Activated CD8-positive, alpha-beta memory T cell treated with anti-CD3 and anti-CD28 coated beads, Interleukin-2, amount 50 U/mL, for 48 hours (primary cell): Measurements from ENCODE around the gene CCDC174.

Experiments used
- DNase-seq: peaks from one replicate; pipeline ENCODE4 v3.0.0-alpha.2; 2020

The CCDC174 gene

DNA sequence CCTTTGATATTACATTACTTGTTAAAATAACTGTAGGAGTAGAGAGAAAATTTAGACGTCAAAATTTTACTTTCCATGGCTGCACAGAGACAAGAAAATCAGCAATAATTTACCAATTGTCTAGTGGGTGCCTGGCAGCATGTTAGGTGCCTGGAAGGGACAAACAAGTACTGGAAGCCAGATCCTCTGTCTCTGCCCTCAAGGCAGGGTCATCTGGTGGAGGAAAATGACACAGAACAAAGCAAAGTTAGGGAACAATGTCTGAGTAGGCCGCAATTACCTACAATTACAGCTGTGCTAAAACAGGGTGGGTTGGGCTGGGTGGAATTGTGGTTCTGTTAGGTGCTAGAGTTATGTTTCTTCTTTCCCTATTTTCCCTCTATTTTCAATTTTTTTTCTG, 7.4 kb downstream of the CCDC174 start:
- no peak for DNase-seq

- no peak for DNase-seq
Measured at GRCh38 chr3:14660942-14661341, 9.4 kb downstream of the CCDC174 start.

- DNase-seq = no peak
Measured at GRCh38 chr3:14663396-14664135, 12.0 kb downstream of the CCDC174 start.

- DNase-seq = no peak
Measured at GRCh38 chr3:14664170-14664569, 12.6 kb downstream of the CCDC174 start.

DNA sequence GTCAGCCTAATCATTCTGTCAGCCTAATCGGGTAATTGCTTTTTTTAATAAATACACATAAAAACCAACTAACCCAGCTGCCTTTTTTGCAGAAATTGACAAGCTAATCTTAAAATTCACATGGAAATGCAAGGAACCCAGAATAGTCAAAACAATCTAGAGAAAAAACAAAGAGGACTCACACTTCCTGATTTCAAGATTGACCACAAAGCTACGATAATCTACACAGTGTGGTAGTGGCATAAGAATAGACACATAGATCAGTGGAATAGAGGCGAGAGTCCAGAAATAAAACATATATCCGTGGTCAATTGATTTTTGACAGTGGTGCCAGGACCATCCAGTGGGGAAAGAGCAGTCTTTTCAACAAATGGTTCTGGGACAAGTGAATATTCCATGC, 21.0 kb downstream of the CCDC174 start:
- no peak for DNase-seq

DNA sequence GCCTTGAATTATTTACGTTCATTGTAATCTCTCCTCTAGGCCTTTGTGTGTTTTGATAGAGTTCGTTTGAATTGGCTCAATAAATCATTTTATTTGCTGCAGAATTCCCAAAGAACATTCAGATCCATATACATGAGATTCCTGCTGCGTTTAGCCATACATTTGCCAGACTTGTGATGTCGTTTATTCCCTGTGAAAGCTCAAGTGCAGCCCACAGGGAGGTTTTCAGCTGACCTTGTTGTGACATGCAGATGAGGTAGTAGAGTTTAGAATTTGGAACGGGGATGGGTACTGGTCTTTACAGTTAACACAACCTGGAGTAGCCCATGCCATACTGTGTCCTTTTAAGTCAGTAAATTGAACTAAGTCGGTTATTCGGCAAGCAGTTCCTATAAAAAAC, 23.3 kb downstream of the CCDC174 start, which contains the start of gene C3orf20:
Gene C3orf20 (plus strand): TSS at position 301 of the 400 bp plus-strand sequence. CDS start 7,573 bp downstream, outside the sequence.
- no peak for DNase-seq

DNA sequence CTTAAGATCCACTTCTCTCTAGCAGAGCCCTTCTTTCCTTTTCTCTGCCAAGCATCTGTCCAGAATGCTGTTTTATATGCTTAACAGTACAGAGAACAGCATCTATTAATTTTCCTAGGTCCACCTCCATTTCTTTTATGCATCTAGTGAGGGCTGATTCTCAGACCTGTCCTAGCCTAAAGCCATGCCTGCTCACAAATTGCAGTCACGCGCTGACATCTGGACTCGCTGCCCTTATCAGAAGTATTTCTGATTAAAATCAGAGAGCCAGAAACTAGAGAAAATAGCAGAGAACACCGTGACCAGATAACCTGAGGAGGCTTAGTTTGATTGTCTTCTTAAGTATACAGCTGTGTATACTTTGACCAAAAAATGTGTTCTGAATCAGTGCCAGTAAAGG, 25.3 kb downstream of the CCDC174 start:
- no peak for DNase-seq

- no peak for DNase-seq
Measured at GRCh38 chr3:14678015-14678503, 26.5 kb downstream of the CCDC174 start.

DNA sequence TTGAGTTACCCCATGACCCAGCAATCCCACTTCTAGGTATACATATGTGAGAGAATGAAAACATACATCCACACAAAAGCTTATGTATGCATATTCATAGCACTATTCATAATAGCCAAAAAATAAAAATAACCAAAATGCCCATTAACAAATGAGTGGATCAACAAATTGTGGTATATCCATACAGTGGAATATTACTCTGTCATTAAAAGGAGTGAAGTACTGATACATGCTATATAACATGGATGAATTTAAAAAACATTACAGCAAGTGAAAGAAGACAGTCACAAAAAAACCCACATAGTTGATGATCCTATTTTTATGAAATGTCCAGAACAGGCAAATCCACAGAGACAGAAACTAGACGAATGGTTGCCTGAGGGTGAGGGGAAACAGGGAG, 28.6 kb downstream of the CCDC174 start:
- DNase-seq = no peak

DNA sequence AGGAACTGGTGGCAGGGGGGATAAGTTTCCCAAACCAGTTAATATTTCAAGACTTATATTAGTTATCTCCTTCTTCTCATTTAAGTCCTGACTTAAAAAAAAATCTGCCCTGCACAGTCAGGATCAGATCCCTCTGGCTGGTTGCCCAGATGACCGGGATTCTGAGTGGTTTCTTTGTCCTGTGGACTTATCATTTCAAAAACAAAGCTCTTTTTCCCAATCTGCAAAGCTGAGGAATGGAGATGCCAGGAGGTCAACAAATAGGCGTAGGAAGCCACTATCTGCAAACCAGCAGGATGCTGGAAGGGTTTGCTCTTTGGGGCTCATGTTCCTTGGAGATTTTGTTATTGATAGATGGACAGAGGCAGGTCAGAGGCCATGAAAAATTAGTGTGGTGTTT, 29.2 kb downstream of the CCDC174 start:
- no peak for DNase-seq

GRCh38 chr3:14684447-14684846, 32.9 kb downstream of the CCDC174 start:
- DNase-seq = no peak

GRCh38 chr3:14685179-14685578, 33.6 kb downstream of the CCDC174 start:
- no peak for DNase-seq

DNA sequence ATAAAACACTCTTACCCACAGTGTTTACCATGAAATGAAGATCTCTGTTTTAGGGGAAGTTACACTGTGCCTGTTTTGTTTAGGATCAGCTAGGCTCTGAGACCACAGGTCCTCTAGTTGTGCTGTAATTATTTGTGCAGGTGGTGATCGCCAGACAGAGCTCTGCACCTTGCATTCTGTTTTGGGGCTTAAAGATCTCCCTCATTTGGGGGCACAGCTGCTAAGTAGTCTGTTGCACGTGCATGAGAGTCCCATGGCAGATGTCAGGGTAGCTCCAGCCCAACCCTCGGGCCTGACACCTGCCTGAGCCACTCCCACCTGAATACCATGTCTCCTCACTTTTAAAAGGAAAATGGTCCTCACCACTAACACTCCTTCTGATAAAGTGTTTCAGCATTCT, 35.8 kb downstream of the CCDC174 start:
- no peak for DNase-seq

DNA sequence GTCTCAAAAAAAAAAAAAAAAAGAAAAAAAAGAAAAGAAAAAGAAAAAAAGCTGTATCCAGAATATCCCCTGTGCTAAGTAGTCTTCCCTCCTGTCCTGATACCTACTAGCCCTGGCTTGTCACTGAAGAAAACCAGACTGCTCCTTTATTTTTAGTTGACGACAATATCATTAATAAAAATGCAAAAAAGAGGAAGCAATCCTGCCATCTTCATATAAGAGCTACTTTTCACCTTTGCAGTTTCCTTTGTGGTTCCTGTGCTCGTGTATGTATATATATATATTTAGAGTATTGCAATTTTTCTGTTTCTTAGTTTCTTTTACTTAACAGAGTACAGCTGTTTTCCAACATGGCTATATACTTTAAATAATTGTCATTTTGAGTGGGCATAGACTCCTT, 37.0 kb downstream of the CCDC174 start:
- no peak for DNase-seq

GRCh38 chr3:14689247-14689980, 37.9 kb downstream of the CCDC174 start:
- no peak for DNase-seq

DNA sequence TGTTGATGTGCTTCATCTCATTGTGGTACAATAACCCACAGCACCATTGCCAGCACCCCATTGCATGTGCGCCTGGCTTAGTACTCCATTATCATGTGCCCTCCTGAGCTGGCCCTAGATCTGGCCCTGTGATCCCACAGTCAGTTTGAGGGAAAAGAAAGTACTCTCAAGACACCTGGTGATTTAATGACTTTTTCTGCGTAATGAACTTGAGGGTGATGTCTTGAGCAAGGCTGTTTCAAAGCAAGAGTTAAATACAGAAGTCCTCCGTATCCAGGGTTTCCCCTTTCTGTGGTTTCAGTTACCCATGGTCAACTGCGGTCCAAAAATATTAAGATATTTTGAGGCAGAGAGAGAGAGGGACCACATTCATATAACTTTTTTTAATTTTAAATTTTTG, 39.7 kb downstream of the CCDC174 start:
- DNase-seq = no peak

DNA sequence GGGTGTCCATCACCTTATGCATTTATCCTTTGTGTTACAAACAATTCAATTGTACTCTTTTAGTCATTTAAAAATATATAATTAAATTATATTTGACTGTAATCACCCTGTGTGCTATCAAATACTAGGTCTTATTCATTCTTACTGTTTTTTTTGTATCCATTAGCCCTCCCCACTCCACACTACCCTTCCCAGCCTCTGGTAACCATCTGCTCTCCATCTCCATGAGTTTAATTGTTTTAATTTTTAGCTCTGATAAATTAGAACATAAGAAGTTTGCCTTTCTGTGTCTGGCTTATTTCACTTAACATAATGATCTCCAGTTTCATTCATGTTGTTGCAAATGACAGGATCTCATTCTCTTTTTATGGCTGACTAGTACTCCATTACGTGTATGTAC, 40.2 kb downstream of the CCDC174 start:
- DNase-seq = no peak

DNA sequence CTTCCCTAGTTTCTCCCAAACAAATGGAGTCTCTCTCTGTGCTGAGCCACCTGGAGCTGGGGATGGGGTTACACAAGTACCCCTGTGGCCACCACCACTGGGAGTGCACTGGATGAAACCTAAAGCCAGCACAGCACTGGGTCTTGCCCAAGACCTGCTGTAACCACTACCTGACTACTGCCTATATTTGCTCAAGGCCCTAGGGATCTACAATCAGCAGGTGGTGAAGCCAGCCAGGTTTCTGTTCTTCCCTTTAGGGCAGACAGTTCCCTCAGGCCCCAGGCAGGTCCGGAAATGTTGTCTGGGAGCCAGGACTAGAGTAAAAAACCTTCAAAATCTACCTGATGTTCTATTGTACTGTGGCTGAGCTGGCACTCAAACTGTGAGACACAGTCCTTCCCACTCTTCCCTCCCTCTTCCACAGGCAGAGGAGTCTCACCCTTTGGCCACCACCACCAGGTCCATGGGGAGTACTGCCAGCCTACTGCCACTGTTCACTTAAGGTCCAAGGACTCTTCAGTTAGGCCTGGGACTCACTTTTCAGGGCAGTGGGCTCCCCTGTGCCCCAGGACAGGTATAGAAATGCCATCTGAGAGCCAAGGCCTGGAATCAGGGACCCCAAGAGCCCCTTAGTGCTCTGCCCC, 47.2 kb downstream of the CCDC174 start:
- no peak for DNase-seq

- no peak for DNase-seq
Measured at GRCh38 chr3:14699643-14700042, 48.1 kb downstream of the CCDC174 start.

- DNase-seq = no peak
Measured at GRCh38 chr3:14700891-14701290, 49.3 kb downstream of the CCDC174 start.

- DNase-seq = no peak
Measured at GRCh38 chr3:14701676-14702075, 50.1 kb downstream of the CCDC174 start.

GRCh38 chr3:14703128-14703750, 51.7 kb downstream of the CCDC174 start:
- DNase-seq = no peak

- DNase-seq = no peak
Measured at GRCh38 chr3:14703791-14704190, 52.2 kb downstream of the CCDC174 start.
